Upper lobe of left lung (tissue), 6 donors: ENCODE results near the gene FOCAD. TPM values are rescaled to one million over a fixed set of nuclear protein-coding genes. Genes with fewer than 3 reads are reported as not detected.
A peak's percentile ranks its signal among the peaks of the same experiment; 100 is the strongest.

Source experiments
- ATAC-seq, 2 donors: fragments of 200-7000 bp; cut with Tn5 transposase; one replicate each; pipeline ENCODE4 v1.9.1; 2022; ENCODE audit warnings: mild to moderate bottlenecking in 2 of 2, moderate library complexity in 2 of 2; ENCODE audit not compliant: low FRiP score in 2 of 2
- DNase-seq, 2 donors: peaks; one replicate each; pipeline ENCODE4 v3.0.0-alpha.2; 2019 to 2020
- H3K27ac ChIP-seq, 4 donors: fragments of 200-600 bp; sonication (generic); one replicate each; pipeline ENCODE4 v1.5.1; 2016 to 2019
- H3K27me3 ChIP-seq, 4 donors: fragments of 200-600 bp; sonication (generic); one replicate each; pipeline ENCODE4 v1.5.1; 2017 to 2019
- H3K36me3 ChIP-seq, 4 donors: fragments of 200-600 bp; sonication (generic); one replicate each; pipeline ENCODE4 v1.5.1; 2016 to 2019
- H3K4me1 ChIP-seq, 4 donors: fragments of 200-600 bp; sonication (generic); one replicate each; pipeline ENCODE4 v1.5.1; 2018 to 2019
- H3K4me3 ChIP-seq, 4 donors: fragments of 200-600 bp; sonication (generic); one replicate each; pipeline ENCODE4 v1.5.1; 2017 to 2019; ENCODE audit warnings: mild to moderate bottlenecking in 2 of 4, moderate library complexity in 1 of 4
- H3K9me3 ChIP-seq, 4 donors: fragments of 200-600 bp; sonication (generic); one replicate each; pipeline ENCODE4 v1.5.1; 2018 to 2019
- CTCF ChIP-seq, 6 experiments: fragments of 450-650 bp in 4 of 6; fragments of 200-600 bp in 2 of 6; sonication (generic) in 2 of 6; IDR thresholded peaks; one replicate each; pipeline ENCODE4 v1.5.1; 2016 to 2019; ENCODE audit warnings: antibody characterized with exemption in 6 of 6
- EP300 ChIP-seq, 4 donors: sonication (generic); formaldehyde crosslinking; IDR thresholded peaks; one replicate each; pipeline ENCODE4 v1.5.1; 2017; ENCODE audit warnings: antibody characterized with exemption in 4 of 4, control low read depth in 2 of 4
- POLR2A ChIP-seq, 4 donors: fragments of 450-650 bp; IDR thresholded peaks; one replicate each; pipeline ENCODE4 v1.5.1; 2016 to 2017; ENCODE audit warnings: antibody characterized with exemption in 4 of 4, mild to moderate bottlenecking in 2 of 4
- POLR2AphosphoS5 ChIP-seq, 2 donors: sonication (generic); formaldehyde crosslinking; IDR thresholded peaks; one replicate each; pipeline ENCODE4 v1.5.1; 2017; ENCODE audit warnings: antibody characterized with exemption in 2 of 2
- WGBS, 2 donors: methylation state at CpG; one replicate each; pipeline ENCODE4 v1.1.5; 2017 to 2018; 5-methylcytosine and 5-hydroxymethylcytosine counted together
- total RNA-seq, 6 donors: library from RNA; depleted of rRNA in 4 of 6; stranded (reverse); fragments of >200 nt in 4 of 6; gene quantifications; one replicate each; pipeline versions ENCODE4 v1.1.0 to v1.2.1, GENCODE V29; 2016 to 2021
- donor health status: DM: no; HTN: no; CAD: no; lungs with moderate emphysema.
- donor health status: DM: no; HTN: yes; CAD: no; lungs with severe emphysema.

FOCAD gene
- total RNA-seq, 6 donors from 2014 or later: 21.0 to 83.8 (median 28.3) TPM

- peak; percentile 81 to 86 for ATAC-seq
These were observed 305.9 kb downstream of the FOCAD start for GRCh38 chr9:20989923-20990341.

GRCh38 chr9:20990867-20991266 is 306.8 kb downstream of the FOCAD start:
- 37 to 72% methylated on average over 2 of the region's 2 CpGs for WGBS, 2 donors
- no peak for TF ChIP-seq POLR2A (IDR thresholded peaks at IDR 0.05)
- no peak for TF ChIP-seq CTCF (IDR thresholded peaks at IDR 0.05)
- peak in 1 of 2 donors; percentile 26 for TF ChIP-seq POLR2AphosphoS5 (IDR thresholded peaks at IDR 0.05)
- TF ChIP-seq EP300 (IDR thresholded peaks at IDR 0.05): no peak
- peaks cover 6 to 19% (median 10%) of the 10 kb centered on the region in 4 donors for H3K4me1 ChIP-seq
- H3K27me3 ChIP-seq: no peaks in the 10 kb centered on the region
- H3K36me3 ChIP-seq: peaks cover 0 to 14% (median 0%) of the 10 kb centered on the region in 4 donors
- DNase-seq (peak in 1 of 2 donors; percentile 69), ATAC-seq (peak; percentile 75 to 86)
- H3K27ac ChIP-seq: peak overlapping the region; percentile 4 to 65 (median 60)
- no peak overlapping the region for H3K4me3 ChIP-seq
- H3K9me3 ChIP-seq: no peaks in the 10 kb centered on the region

More at GRCh38 chr9:20989923-20990341, 305.9 kb downstream of the FOCAD start:
- Histone ChIP-seq H3K36me3 (peaks cover 0 to 14% (median 0%) of the 10 kb centered on the region in 4 donors), H3K4me1 (peaks cover 6 to 22% (median 10%) of the 10 kb centered on the region in 4 donors), H3K4me3 (no peak overlapping the region), H3K27me3 (no peaks in the 10 kb centered on the region), H3K27ac (peak overlapping the region; percentile 4 to 65 (median 60)), H3K9me3 (no peaks in the 10 kb centered on the region)
- peak; percentile 9 to 24 for TF ChIP-seq POLR2AphosphoS5 (IDR thresholded peaks at IDR 0.05)
- TF ChIP-seq POLR2A (IDR thresholded peaks at IDR 0.05): no peak
- peak in 1 of 4 donors; percentile 16 for TF ChIP-seq EP300 (IDR thresholded peaks at IDR 0.05)
- WGBS, 2 donors: 62 to 76% methylated on average over 6 of the region's 6 CpGs
- peak in 1 of 2 donors; percentile 69 for DNase-seq

- WGBS, 2 donors: 89 to 97% methylated on average over 3 of the region's 3 CpGs
- Histone ChIP-seq H3K27me3 (no peaks in the 10 kb centered on the region), H3K27ac (no peak overlapping the region), H3K9me3 (no peaks in the 10 kb centered on the region), H3K4me3 (no peak overlapping the region), H3K36me3 (peaks cover 0 to 13% (median 0%) of the 10 kb centered on the region in 4 donors), H3K4me1 (peaks cover 4 to 22% (median 7%) of the 10 kb centered on the region in 4 donors)
- TF ChIP-seq POLR2A (IDR thresholded peaks at IDR 0.05): no peak
- TF ChIP-seq CTCF (IDR thresholded peaks at IDR 0.05): no peak
- no peak for TF ChIP-seq POLR2AphosphoS5 (IDR thresholded peaks at IDR 0.05)
- no peak for TF ChIP-seq EP300 (IDR thresholded peaks at IDR 0.05)
- DNase-seq: no peak
- ATAC-seq: no peak
These were observed 310.4 kb downstream of the FOCAD start for GRCh38 chr9:20994486-20994885.

- Histone ChIP-seq H3K36me3 (peaks cover 0 to 7% (median 0%) of the 10 kb centered on the region in 4 donors), H3K9me3 (no peaks in the 10 kb centered on the region), H3K27me3 (no peaks in the 10 kb centered on the region), H3K27ac (no peak overlapping the region), H3K4me3 (no peak overlapping the region), H3K4me1 (peaks cover 0 to 14% (median 1%) of the 10 kb centered on the region in 4 donors)
- TF ChIP-seq POLR2A (IDR thresholded peaks at IDR 0.05) (no peak), POLR2AphosphoS5 (IDR thresholded peaks at IDR 0.05) (no peak), EP300 (IDR thresholded peaks at IDR 0.05) (no peak), CTCF (IDR thresholded peaks at IDR 0.05) (no peak)
- WGBS, 2 donors: 65 to 69% methylated on average over 2 of the region's 2 CpGs
- DNase-seq: no peak
- ATAC-seq: no peak
These were observed 311.6 kb downstream of the FOCAD start for GRCh38 chr9:20995616-20996015.

- DNase-seq (no peak), ATAC-seq (no peak)
- H3K27me3 ChIP-seq: no peaks in the 10 kb centered on the region
- H3K27ac ChIP-seq: no peak overlapping the region
- 96 to 97% methylated on average over 2 of the region's 2 CpGs for WGBS, 2 donors
- peaks cover 0 to 7% (median 0%) of the 10 kb centered on the region in 4 donors for H3K36me3 ChIP-seq
- peaks cover 0 to 12% (median 0%) of the 10 kb centered on the region in 4 donors for H3K4me1 ChIP-seq
- H3K9me3 ChIP-seq: no peaks in the 10 kb centered on the region
- H3K4me3 ChIP-seq: no peak overlapping the region
- TF ChIP-seq POLR2A (IDR thresholded peaks at IDR 0.05) (no peak), CTCF (IDR thresholded peaks at IDR 0.05) (no peak), POLR2AphosphoS5 (IDR thresholded peaks at IDR 0.05) (no peak), EP300 (IDR thresholded peaks at IDR 0.05) (no peak)
These were observed 312.8 kb downstream of the FOCAD start for GRCh38 chr9:20996809-20997208.
